Neuronal stem cell (in vitro differentiated cells): ENCODE measurements around the gene AK1.

Experiments used
- DNase-seq: peaks from one replicate; pipeline ENCODE4 v3.0.0-alpha.2; 2013; ENCODE audit warnings: low spot score
- H2AFZ ChIP-seq: one replicate; pipeline ENCODE4 v1.6.1; 2013; ENCODE audit warnings: mild to moderate bottlenecking, low read length, inconsistent platforms
- H2AK5ac ChIP-seq: 2 replicates; pipeline ENCODE4 v1.6.1; 2013; ENCODE audit warnings: low read depth, mild to moderate bottlenecking, inconsistent platforms, low read length, moderate library complexity, mixed read lengths
- H2BK120ac ChIP-seq: 2 replicates; pipeline ENCODE4 v1.6.1; 2013; ENCODE audit warnings: low read depth, mild to moderate bottlenecking, inconsistent platforms, low read length, moderate library complexity, mixed read lengths
- H2BK12ac ChIP-seq: one replicate; pipeline ENCODE4 v1.6.1; 2013; ENCODE audit warnings: low read length, inconsistent platforms
- H2BK15ac ChIP-seq: 2 replicates; pipeline ENCODE4 v1.6.1; 2013; ENCODE audit warnings: mild to moderate bottlenecking, low read length, inconsistent platforms, mixed read lengths
- H2BK5ac ChIP-seq: one replicate; pipeline ENCODE4 v1.6.1; 2013; ENCODE audit warnings: inconsistent platforms, mild to moderate bottlenecking, low read length, moderate library complexity
- H3K14ac ChIP-seq: one replicate; pipeline ENCODE4 v1.6.1; 2013; ENCODE audit warnings: low read length, inconsistent platforms
- H3K18ac ChIP-seq: 2 replicates; pipeline ENCODE4 v1.6.1; 2013; ENCODE audit warnings: low read length, inconsistent platforms
- H3K23ac ChIP-seq: 2 replicates; pipeline ENCODE4 v1.6.1; 2013; ENCODE audit warnings: low read depth, mild to moderate bottlenecking, mixed read lengths, low read length, inconsistent platforms; ENCODE audit not compliant: poor library complexity
- H3K27ac ChIP-seq: replicated peaks from 3 replicates; pipeline ENCODE4 v1.5.1; 2013; ENCODE audit warnings: low read length, inconsistent platforms
- H3K27me3 ChIP-seq, 3 experiments: 2 replicates each; pipeline ENCODE4 v1.6.1; 2013; ENCODE audit warnings: low read length in 3 of 3, mild to moderate bottlenecking in 2 of 3, inconsistent platforms in 1 of 3, low read depth in 1 of 3, mixed read lengths in 1 of 3, moderate library complexity in 1 of 3; ENCODE audit not compliant: control insufficient read depth in 3 of 3, insufficient read depth in 3 of 3
- H3K36me3 ChIP-seq, 2 donors: replicated peaks in 1 of 2; 2 replicates each; pipeline ENCODE4 v1.6.1; 2013; ENCODE audit warnings: low read length in 2 of 2; ENCODE audit not compliant: control insufficient read depth in 2 of 2, insufficient read depth in 2 of 2
- H3K4ac ChIP-seq: 2 replicates; pipeline ENCODE4 v1.6.1; 2013; ENCODE audit warnings: inconsistent platforms, mild to moderate bottlenecking, low read length, moderate library complexity
- H3K4me1 ChIP-seq, 2 donors: 1 replicate in 1 of 2; 2 replicates in 1 of 2; pipeline ENCODE4 v1.6.1; 2013; ENCODE audit warnings: low read length in 2 of 2, low read depth in 1 of 2; ENCODE audit not compliant: control insufficient read depth in 2 of 2, insufficient read depth in 1 of 2
- H3K4me2 ChIP-seq: one replicate; pipeline ENCODE4 v1.6.1; 2013; ENCODE audit warnings: mild to moderate bottlenecking, low read length, inconsistent platforms; ENCODE audit not compliant: insufficient read depth, poor library complexity, severe bottlenecking
- H3K4me3 ChIP-seq, 2 donors: 2 replicates each; pipeline ENCODE4 v1.5.1; 2013; ENCODE audit warnings: low read length in 2 of 2, mild to moderate bottlenecking in 2 of 2, inconsistent platforms in 1 of 2, moderate library complexity in 1 of 2
- H3K79me1 ChIP-seq: one replicate; pipeline ENCODE4 v1.6.1; 2013; ENCODE audit warnings: low read depth, mild to moderate bottlenecking, inconsistent platforms, low read length, moderate library complexity
- H3K9ac ChIP-seq: one replicate; pipeline ENCODE4 v1.6.1; 2013; ENCODE audit warnings: mild to moderate bottlenecking, low read depth, low read length, inconsistent platforms; ENCODE audit not compliant: poor library complexity
- H3K9me3 ChIP-seq, 2 donors: replicated peaks in 1 of 2; 2 replicates each; pipeline versions ENCODE3 to v1.6.1; 2013; ENCODE audit warnings: low read length in 2 of 2, mild to moderate bottlenecking in 2 of 2, inconsistent platforms in 1 of 2, low read depth in 1 of 2, mixed read lengths in 1 of 2, moderate library complexity in 1 of 2; ENCODE audit not compliant: control insufficient read depth in 2 of 2, insufficient read depth in 1 of 2
- H4K8ac ChIP-seq: one replicate; pipeline ENCODE4 v1.6.1; 2013; ENCODE audit warnings: low read depth, mild to moderate bottlenecking, inconsistent platforms, low read length, moderate library complexity
- H4K91ac ChIP-seq: one replicate; pipeline ENCODE4 v1.6.1; 2013; ENCODE audit warnings: low read length, low read depth, mild to moderate bottlenecking, inconsistent platforms; ENCODE audit not compliant: poor library complexity
- WGBS, 2 donors: extraction: QIAGEN DNeasy Blood & Tissue Kit; methylation state at CpG; one replicate each; pipeline ENCODE4 v1.1.7; 2013; ENCODE audit warnings: missing lambda C conversion rate in 2 of 2, mixed read lengths in 1 of 2; ENCODE audit not compliant: insufficient read length in 2 of 2, insufficient replicate concordance in 1 of 2; ENCODE audit errors: extremely low coverage in 2 of 2; 5-methylcytosine and 5-hydroxymethylcytosine counted together

The AK1 gene

GRCh38 chr9:127890053-127890452 is 12.6 kb upstream of the AK1 start:
- Histone ChIP-seq H2AFZ (no peak overlapping the region), H3K4me2 (no peak overlapping the region), H3K4me3 (no peak overlapping the region), H2BK15ac (no peak overlapping the region), H3K4ac (no peak overlapping the region), H3K36me3 (peaks cover 48 to 70% of the 10 kb centered on the region in 2 donors), H2BK12ac (no peak overlapping the region), H3K9ac (no peak overlapping the region), H2AK5ac (no peak overlapping the region), H3K27ac (no peak overlapping the region), H3K27me3 (no peaks in the 10 kb centered on the region), H4K8ac (no peak overlapping the region), H3K14ac (no peak overlapping the region), H2BK5ac (no peak overlapping the region), H3K79me1 (no peaks in the 10 kb centered on the region), H2BK120ac (no peak overlapping the region), H4K91ac (no peak overlapping the region), H3K4me1 (peaks cover 0 to 2% of the 10 kb centered on the region in 2 donors), H3K9me3 (peaks cover 18 to 26% of the 10 kb centered on the region in 2 donors), H3K18ac (no peak overlapping the region), H3K23ac (peak overlapping the region; percentile 38)
- DNase-seq: no peak
- WGBS, 2 donors: no CpG with 5 or more reads among the region's 3 CpGs

- Histone ChIP-seq H2BK120ac (no peak overlapping the region), H3K4me1 (peaks cover 0 to 2% of the 10 kb centered on the region in 2 donors), H3K23ac (no peak overlapping the region), H3K27me3 (no peaks in the 10 kb centered on the region), H2AFZ (no peak overlapping the region), H3K4ac (no peak overlapping the region), H2BK15ac (no peak overlapping the region), H3K14ac (no peak overlapping the region), H3K4me3 (no peak overlapping the region), H2BK12ac (no peak overlapping the region), H3K9me3 (peaks cover 2 to 5% of the 10 kb centered on the region in 2 donors), H2BK5ac (no peak overlapping the region), H4K91ac (no peak overlapping the region), H3K27ac (no peak overlapping the region), H3K79me1 (no peaks in the 10 kb centered on the region), H3K4me2 (no peak overlapping the region), H3K36me3 (peaks cover 25 to 48% of the 10 kb centered on the region in 2 donors), H2AK5ac (peak overlapping the region; percentile 23), H4K8ac (no peak overlapping the region), H3K9ac (no peak overlapping the region), H3K18ac (no peak overlapping the region)
- no CpG with 5 or more reads among the region's 2 CpGs for WGBS, 2 donors
- no peak for DNase-seq
Measured at GRCh38 chr9:127887792-127888191, 10.3 kb upstream of the AK1 start.

- H3K79me1 ChIP-seq: no peaks in the 10 kb centered on the region
- no peak overlapping the region for H3K23ac ChIP-seq
- H3K27me3 ChIP-seq: no peaks in the 10 kb centered on the region
- no peak overlapping the region for H3K4me2 ChIP-seq
- H2BK12ac ChIP-seq: no peak overlapping the region
- H3K9me3 ChIP-seq: peaks cover 0 to 2% of the 10 kb centered on the region in 2 donors
- H2AFZ ChIP-seq: no peak overlapping the region
- H3K36me3 ChIP-seq: peaks cover 21 to 38% of the 10 kb centered on the region in 2 donors
- H3K18ac ChIP-seq: no peak overlapping the region
- H2BK5ac ChIP-seq: no peak overlapping the region
- H3K4ac ChIP-seq: no peak overlapping the region
- H3K9ac ChIP-seq: no peak overlapping the region
- H2AK5ac ChIP-seq: no peak overlapping the region
- H3K4me1 ChIP-seq: peaks cover 0 to 2% of the 10 kb centered on the region in 2 donors
- no peak overlapping the region for H3K27ac ChIP-seq
- no CpG with 5 or more reads among the region's 18 CpGs for WGBS, 2 donors
- H3K4me3 ChIP-seq: no peak overlapping the region
- H3K14ac ChIP-seq: no peak overlapping the region
- H4K91ac ChIP-seq: no peak overlapping the region
- DNase-seq: no peak
- no peak overlapping the region for H2BK120ac ChIP-seq
- no peak overlapping the region for H2BK15ac ChIP-seq
- H4K8ac ChIP-seq: no peak overlapping the region
Measured at GRCh38 chr9:127886401-127886972, 9.0 kb upstream of the AK1 start.

- Histone ChIP-seq H3K27ac (no peak overlapping the region), H3K4me1 (peaks cover 0 to 2% of the 10 kb centered on the region in 2 donors), H2BK12ac (no peak overlapping the region), H3K4me3 (no peak overlapping the region), H2AK5ac (no peak overlapping the region), H3K36me3 (peaks cover 19 to 30% of the 10 kb centered on the region in 2 donors), H3K14ac (peak overlapping the region; percentile 4), H3K9ac (peak overlapping the region; percentile 44), H3K4ac (no peak overlapping the region), H4K91ac (no peak overlapping the region), H3K27me3 (no peaks in the 10 kb centered on the region), H3K23ac (no peak overlapping the region), H2BK120ac (no peak overlapping the region), H2AFZ (no peak overlapping the region), H3K18ac (peak overlapping the region; percentile 52), H3K9me3 (peaks cover 0 to 2% of the 10 kb centered on the region in 2 donors), H3K79me1 (no peaks in the 10 kb centered on the region), H2BK5ac (peak overlapping the region; percentile 53), H2BK15ac (no peak overlapping the region), H4K8ac (no peak overlapping the region), H3K4me2 (no peak overlapping the region)
- DNase-seq: no peak
- no CpG with 5 or more reads among the region's 13 CpGs for WGBS, 2 donors
Measured at GRCh38 chr9:127885508-127886281, 8.2 kb upstream of the AK1 start.
